ENCODE measurements around the gene LYZ.

Gene LYZ

GRCh38 chr12:69329669-69330428, 18.3 kb upstream of the LYZ start:
- Histone ChIP-seq H3K4me1 (ENCODE audit: insufficient read depth, low read length) (peaks cover 29% of the 10 kb centered on the region; the same call in 1 of the 2 replicates), H3K4me3 (ENCODE audit: low read length) (no peak overlapping the region), H3K27me3 (ENCODE audit: insufficient read depth, low read length) (no peaks in the 10 kb centered on the region), H3K27ac (ENCODE audit: low read length) (no peak overlapping the region), H3K9me3 (ENCODE audit: insufficient read depth, low read depth, low read length) (no peaks in the 10 kb centered on the region), H3K9ac (ENCODE audit: low read depth, low read length) (peak overlapping the region; percentile 72; the same call in 1 of the 2 replicates), H3K36me3 (ENCODE audit: insufficient read depth, low read depth, low read length) (no peaks in the 10 kb centered on the region)

- peak overlapping the region; percentile 72; the same call in 1 of the 2 replicates for H3K9ac ChIP-seq (ENCODE audit: low read depth, low read length)
- peak overlapping the region; percentile 95 for H3K27ac ChIP-seq (ENCODE audit: low read length)
- no peaks in the 10 kb centered on the region for H3K9me3 ChIP-seq (ENCODE audit: insufficient read depth, low read depth, low read length)
- H3K4me3 ChIP-seq (ENCODE audit: low read length) = peak overlapping the region; percentile 67
- H3K27me3 ChIP-seq (ENCODE audit: insufficient read depth, low read length) = no peaks in the 10 kb centered on the region
- H3K36me3 ChIP-seq (ENCODE audit: insufficient read depth, low read depth, low read length) = no peaks in the 10 kb centered on the region
- H3K4me1 ChIP-seq (ENCODE audit: insufficient read depth, low read length) = peaks cover 29% of the 10 kb centered on the region; the same call in 1 of the 2 replicates
These were observed 17.4 kb upstream of the LYZ start for GRCh38 chr12:69330475-69331473.

GRCh38 chr12:69331519-69331908, 16.7 kb upstream of the LYZ start:
- H3K4me3 ChIP-seq (ENCODE audit: low read length) = peak overlapping the region; percentile 67
- H3K27ac ChIP-seq (ENCODE audit: low read length) = peak overlapping the region; percentile 95
- H3K4me1 ChIP-seq (ENCODE audit: insufficient read depth, low read length) = peaks cover 29% of the 10 kb centered on the region; the same call in 1 of the 2 replicates
- peak overlapping the region; percentile 72; the same call in 1 of the 2 replicates for H3K9ac ChIP-seq (ENCODE audit: low read depth, low read length)
- no peaks in the 10 kb centered on the region for H3K36me3 ChIP-seq (ENCODE audit: insufficient read depth, low read depth, low read length)
- H3K9me3 ChIP-seq (ENCODE audit: insufficient read depth, low read depth, low read length) = no peaks in the 10 kb centered on the region
- H3K27me3 ChIP-seq (ENCODE audit: insufficient read depth, low read length) = no peaks in the 10 kb centered on the region

- Histone ChIP-seq H3K27me3 (ENCODE audit: insufficient read depth, low read length) (no peaks in the 10 kb centered on the region), H3K36me3 (ENCODE audit: insufficient read depth, low read depth, low read length) (no peaks in the 10 kb centered on the region), H3K4me3 (ENCODE audit: low read length) (peak overlapping the region; percentile 67), H3K9me3 (ENCODE audit: insufficient read depth, low read depth, low read length) (no peaks in the 10 kb centered on the region), H3K9ac (ENCODE audit: low read depth, low read length) (peak overlapping the region; percentile 72; the same call in 1 of the 2 replicates), H3K4me1 (ENCODE audit: insufficient read depth, low read length) (peaks cover 29% of the 10 kb centered on the region; the same call in 1 of the 2 replicates), H3K27ac (ENCODE audit: low read length) (no peak overlapping the region)
These were observed 16.1 kb upstream of the LYZ start for GRCh38 chr12:69331909-69332684.

GRCh38 chr12:69332815-69333358, 15.3 kb upstream of the LYZ start:
- peaks cover 29% of the 10 kb centered on the region; the same call in 1 of the 2 replicates for H3K4me1 ChIP-seq (ENCODE audit: insufficient read depth, low read length)
- H3K27ac ChIP-seq (ENCODE audit: low read length) = no peak overlapping the region
- H3K4me3 ChIP-seq (ENCODE audit: low read length) = no peak overlapping the region
- H3K9me3 ChIP-seq (ENCODE audit: insufficient read depth, low read depth, low read length) = no peaks in the 10 kb centered on the region
- H3K27me3 ChIP-seq (ENCODE audit: insufficient read depth, low read length) = no peaks in the 10 kb centered on the region
- no peak overlapping the region for H3K9ac ChIP-seq (ENCODE audit: low read depth, low read length)
- no peaks in the 10 kb centered on the region for H3K36me3 ChIP-seq (ENCODE audit: insufficient read depth, low read depth, low read length)

GRCh38 chr12:69334158-69334557, 14.0 kb upstream of the LYZ start:
- no peak overlapping the region for H3K9ac ChIP-seq (ENCODE audit: low read depth, low read length)
- H3K27me3 ChIP-seq (ENCODE audit: insufficient read depth, low read length) = no peaks in the 10 kb centered on the region
- no peak overlapping the region for H3K4me3 ChIP-seq (ENCODE audit: low read length)
- peaks cover 19% of the 10 kb centered on the region; the same call in 1 of the 2 replicates for H3K4me1 ChIP-seq (ENCODE audit: insufficient read depth, low read length)
- H3K36me3 ChIP-seq (ENCODE audit: insufficient read depth, low read depth, low read length) = no peaks in the 10 kb centered on the region
- H3K9me3 ChIP-seq (ENCODE audit: insufficient read depth, low read depth, low read length) = no peaks in the 10 kb centered on the region
- H3K27ac ChIP-seq (ENCODE audit: low read length) = no peak overlapping the region

GRCh38 chr12:69337311-69338090, 10.7 kb upstream of the LYZ start:
- Histone ChIP-seq H3K4me1 (ENCODE audit: insufficient read depth, low read length) (no peaks in the 10 kb centered on the region), H3K4me3 (ENCODE audit: low read length) (no peak overlapping the region), H3K9ac (ENCODE audit: low read depth, low read length) (no peak overlapping the region), H3K27me3 (ENCODE audit: insufficient read depth, low read length) (no peaks in the 10 kb centered on the region), H3K36me3 (ENCODE audit: insufficient read depth, low read depth, low read length) (no peaks in the 10 kb centered on the region), H3K9me3 (ENCODE audit: insufficient read depth, low read depth, low read length) (no peaks in the 10 kb centered on the region), H3K27ac (ENCODE audit: low read length) (no peak overlapping the region)

- Histone ChIP-seq H3K27ac (ENCODE audit: low read length) (no peak overlapping the region), H3K9ac (ENCODE audit: low read depth, low read length) (no peak overlapping the region), H3K4me1 (ENCODE audit: insufficient read depth, low read length) (no peaks in the 10 kb centered on the region), H3K9me3 (ENCODE audit: insufficient read depth, low read depth, low read length) (no peaks in the 10 kb centered on the region), H3K27me3 (ENCODE audit: insufficient read depth, low read length) (no peaks in the 10 kb centered on the region), H3K4me3 (ENCODE audit: low read length) (no peak overlapping the region), H3K36me3 (ENCODE audit: insufficient read depth, low read depth, low read length) (no peaks in the 10 kb centered on the region)
These were observed 9.9 kb upstream of the LYZ start for GRCh38 chr12:69338120-69338859.

GRCh38 chr12:69338936-69339335, 9.2 kb upstream of the LYZ start:
- Histone ChIP-seq H3K9me3 (ENCODE audit: insufficient read depth, low read depth, low read length) (no peaks in the 10 kb centered on the region), H3K36me3 (ENCODE audit: insufficient read depth, low read depth, low read length) (no peaks in the 10 kb centered on the region), H3K27me3 (ENCODE audit: insufficient read depth, low read length) (no peaks in the 10 kb centered on the region), H3K9ac (ENCODE audit: low read depth, low read length) (no peak overlapping the region), H3K4me1 (ENCODE audit: insufficient read depth, low read length) (no peaks in the 10 kb centered on the region), H3K27ac (ENCODE audit: low read length) (no peak overlapping the region), H3K4me3 (ENCODE audit: low read length) (no peak overlapping the region)

GRCh38 chr12:69339999-69340398, 8.2 kb upstream of the LYZ start:
- H3K9ac ChIP-seq (ENCODE audit: low read depth, low read length) = no peak overlapping the region
- H3K27ac ChIP-seq (ENCODE audit: low read length) = no peak overlapping the region
- H3K4me3 ChIP-seq (ENCODE audit: low read length) = no peak overlapping the region
- no peaks in the 10 kb centered on the region for H3K9me3 ChIP-seq (ENCODE audit: insufficient read depth, low read depth, low read length)
- no peaks in the 10 kb centered on the region for H3K27me3 ChIP-seq (ENCODE audit: insufficient read depth, low read length)
- no peaks in the 10 kb centered on the region for H3K36me3 ChIP-seq (ENCODE audit: insufficient read depth, low read depth, low read length)
- no peaks in the 10 kb centered on the region for H3K4me1 ChIP-seq (ENCODE audit: insufficient read depth, low read length)
